Measurements from ENCODE around the gene CTBP2.

The CTBP2 gene

DNA sequence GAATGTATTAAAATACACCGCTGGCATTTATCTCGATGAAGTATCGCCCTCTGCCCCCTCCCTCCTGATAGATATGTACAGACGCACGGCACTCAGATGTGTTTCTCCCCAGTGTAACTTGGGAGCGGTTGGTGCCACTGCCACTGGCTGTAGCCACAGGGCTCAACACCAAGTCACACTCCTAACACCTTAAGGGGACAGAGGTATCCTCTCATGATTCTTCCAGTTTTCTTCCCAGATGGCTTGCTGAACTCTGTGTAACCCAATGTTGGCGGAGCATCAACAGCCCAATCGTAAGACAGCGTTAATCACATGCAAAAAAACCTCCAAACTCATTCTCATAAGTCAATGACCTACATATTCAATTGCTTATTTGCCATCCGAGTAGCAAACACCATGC, 35.5 kb downstream of the CTBP2 start:
- DNase-seq = no peak

DNA sequence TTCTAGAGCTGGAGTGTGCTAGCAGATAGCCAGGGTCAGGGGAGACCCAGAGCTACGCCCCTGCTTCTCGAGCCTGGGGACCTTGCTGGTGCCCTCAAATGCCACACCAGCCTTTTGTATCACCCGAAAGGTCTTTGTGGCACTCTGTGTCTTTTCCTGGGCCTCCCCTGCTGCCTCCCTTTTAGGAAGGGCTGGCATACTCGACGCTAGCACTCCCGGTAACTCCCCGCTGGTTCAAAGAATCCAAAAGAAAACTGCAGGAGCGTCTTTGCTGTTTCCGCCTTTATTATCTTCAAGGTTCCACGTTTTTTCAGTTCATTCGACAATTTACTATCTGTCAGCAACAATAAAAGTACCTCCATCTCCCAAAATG, 36.3 kb downstream of the CTBP2 start:
- DNase-seq = no peak

DNA sequence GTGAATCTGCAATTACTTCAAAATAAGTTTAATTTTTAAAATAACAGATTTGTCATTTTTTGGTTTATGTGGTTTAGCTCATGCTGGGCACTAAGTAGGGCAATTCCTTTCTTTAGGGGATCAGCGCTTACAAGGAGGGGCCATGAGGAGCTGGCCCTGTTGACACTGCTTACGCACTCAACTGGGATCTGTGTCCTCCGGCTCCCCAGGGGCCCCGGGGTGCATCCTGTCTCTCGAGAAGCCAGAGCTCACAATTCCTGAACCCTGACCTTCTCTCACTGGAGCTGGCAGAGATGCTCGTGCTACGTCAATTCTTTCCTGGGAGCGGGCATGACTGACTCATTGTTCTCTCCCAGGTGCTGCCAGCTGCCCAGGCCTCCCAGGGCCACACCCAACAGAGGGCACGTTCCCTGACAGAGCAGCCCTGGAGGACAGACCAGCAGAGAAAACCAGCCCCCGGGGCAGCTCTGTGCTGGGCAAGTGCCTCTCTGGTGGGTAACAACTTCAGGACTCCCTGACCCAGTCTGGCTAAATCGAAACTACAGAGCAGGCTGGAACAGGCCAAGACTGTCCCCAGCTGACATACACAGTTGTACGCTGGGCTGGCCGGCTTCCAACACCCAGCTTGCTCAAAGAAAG, 36.8 kb downstream of the CTBP2 start:
- no peak for DNase-seq

DNA sequence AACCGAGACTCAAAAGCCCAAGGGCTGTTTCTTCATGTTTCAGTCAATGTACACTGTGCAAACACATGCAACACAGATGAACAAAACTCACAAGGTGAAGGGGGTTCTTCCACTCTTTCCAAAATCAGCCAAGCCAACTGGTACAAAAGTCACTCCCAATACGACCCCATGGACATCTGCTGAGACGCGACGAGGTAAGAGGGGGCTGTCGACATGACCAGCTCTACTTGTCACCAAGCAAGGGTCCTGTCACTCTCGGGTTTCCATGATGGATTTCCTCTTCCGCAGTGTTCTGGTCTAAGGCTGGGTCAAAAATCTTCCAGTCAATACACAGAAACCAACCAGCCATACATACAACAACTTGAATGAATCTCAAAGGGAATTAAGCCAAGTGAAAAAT, 37.8 kb downstream of the CTBP2 start:
- DNase-seq = no peak

DNA sequence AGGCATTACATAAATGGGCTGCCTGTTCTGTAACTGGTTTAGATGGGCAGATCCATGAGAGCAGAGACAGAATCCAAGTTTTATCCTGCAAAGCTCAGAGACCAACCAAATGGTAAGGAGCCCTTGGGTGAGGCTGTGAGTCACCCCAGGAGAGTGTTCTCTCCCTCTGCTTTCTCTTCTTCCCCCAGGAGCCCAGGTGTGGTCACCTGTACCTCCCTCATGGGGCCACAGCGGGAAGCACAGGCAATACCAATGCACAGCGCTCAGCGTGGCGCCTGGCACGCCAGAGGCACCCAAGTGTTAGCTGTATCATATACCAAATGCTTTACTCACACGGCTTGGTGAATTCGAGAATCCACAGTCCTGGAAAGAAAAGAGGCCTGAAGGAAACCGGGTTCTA, 39.4 kb downstream of the CTBP2 start:
- no peak for DNase-seq

DNA sequence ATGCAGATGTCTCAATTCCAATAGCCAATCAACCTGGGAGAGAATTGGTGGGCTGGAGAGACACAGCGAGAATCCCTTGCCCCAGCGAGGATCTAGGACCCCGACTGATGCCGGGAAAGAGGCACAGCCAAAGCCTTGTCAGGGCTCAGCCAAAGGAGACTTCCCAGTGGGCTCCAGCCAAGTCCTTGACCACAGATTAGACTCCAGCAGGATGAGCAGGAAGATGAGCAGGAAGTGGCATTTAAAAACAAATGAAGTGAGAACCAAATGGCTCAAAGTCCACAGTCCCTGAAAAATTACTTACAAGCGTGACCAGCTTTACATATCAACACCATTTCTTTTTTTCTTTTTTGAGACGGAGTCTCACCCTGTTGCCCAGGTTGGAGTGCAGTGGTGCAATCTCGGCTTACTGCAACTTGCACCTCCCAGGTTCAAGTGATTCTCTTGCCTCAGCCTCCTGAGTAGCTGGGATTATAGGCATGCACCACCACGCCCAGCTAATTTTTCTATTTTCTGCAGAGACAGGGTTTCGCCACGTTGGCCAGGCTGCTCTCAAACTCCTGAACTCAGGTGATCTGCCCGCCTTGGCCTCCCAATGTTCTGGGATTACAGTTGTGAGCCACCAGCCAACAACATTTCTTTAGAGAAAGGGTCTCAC, 40.2 kb downstream of the CTBP2 start:
- DNase-seq = no peak

DNA sequence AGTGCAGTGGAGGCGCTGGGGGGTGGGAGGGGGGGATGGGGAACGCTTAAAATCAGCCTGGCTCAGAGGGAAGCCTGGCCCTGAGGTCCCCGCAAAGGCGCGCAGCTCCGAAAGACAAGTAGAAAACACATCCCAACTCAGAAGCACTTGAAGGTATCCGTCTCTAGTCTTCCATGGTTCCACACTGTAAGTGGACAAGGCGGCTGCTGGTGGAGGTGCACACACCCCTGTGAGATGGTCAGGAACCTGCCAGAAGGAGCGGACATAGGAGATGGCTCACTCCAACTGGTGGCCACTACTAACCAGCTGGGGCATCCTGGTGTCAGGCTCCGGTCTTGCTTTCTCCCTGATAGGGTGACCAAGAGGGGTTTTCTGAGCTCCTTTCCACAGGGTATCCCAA, 41.7 kb downstream of the CTBP2 start:
- DNase-seq = no peak

DNA sequence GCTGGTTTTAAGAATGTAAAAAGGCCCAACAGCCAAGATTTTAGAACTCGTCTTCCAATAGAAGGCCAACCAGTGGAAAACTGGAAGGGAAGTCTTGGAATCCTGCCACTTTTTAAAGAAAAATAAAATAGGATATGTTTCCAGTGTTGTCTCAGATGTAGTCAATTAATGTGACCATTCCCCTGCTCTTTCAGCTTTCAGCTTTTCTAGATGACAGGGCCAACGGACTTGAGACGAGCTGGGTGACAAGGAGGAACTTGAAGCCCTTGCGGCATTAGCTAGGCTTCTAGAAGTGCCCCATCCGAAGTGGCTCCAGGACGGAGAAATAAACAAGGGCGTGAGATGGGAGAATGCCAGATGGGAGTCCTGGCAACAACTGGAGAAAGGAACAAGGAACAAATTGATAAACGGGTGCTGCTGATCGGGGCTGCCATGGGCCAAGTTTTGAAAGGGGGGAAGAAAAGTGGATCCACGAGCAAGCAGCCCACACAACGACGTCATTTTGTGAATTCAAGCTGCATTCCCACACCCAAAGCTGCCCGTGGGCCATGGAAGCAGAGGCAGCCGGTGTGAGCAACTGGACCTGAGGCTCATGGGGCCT, 42.3 kb downstream of the CTBP2 start:
- DNase-seq = no peak

DNA sequence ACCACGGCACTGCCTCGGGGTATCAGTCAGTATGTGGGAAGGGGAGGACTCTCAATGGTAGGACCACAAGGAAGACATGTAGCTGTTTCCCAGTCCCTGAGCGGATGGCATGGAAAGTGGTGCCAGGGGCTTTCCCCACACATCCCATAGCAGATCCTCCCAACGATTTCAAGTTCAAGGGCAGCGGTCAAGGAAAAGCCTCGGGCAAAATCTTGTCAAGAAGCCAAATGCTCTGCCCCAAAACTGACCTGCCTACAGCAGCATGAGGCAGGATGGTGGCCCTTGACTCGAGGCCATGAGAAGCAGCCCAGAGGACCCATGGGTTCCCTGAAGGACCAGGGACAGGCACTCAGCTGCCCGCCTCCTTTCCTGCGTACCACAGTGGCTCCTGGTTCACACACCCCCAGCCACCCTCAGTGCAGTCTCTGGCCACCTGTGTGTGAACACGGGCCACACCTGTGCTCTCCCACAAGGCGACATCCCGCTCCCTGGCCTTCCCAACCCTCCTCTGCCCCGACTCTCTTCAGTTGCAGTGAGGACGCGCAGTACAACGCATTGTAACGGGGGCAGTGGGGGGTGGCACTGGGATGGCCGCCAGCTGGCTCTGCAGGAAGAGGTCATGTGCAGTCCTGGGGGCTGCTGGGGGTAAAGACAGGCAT, 43.6 kb downstream of the CTBP2 start:
- no peak for DNase-seq

DNA sequence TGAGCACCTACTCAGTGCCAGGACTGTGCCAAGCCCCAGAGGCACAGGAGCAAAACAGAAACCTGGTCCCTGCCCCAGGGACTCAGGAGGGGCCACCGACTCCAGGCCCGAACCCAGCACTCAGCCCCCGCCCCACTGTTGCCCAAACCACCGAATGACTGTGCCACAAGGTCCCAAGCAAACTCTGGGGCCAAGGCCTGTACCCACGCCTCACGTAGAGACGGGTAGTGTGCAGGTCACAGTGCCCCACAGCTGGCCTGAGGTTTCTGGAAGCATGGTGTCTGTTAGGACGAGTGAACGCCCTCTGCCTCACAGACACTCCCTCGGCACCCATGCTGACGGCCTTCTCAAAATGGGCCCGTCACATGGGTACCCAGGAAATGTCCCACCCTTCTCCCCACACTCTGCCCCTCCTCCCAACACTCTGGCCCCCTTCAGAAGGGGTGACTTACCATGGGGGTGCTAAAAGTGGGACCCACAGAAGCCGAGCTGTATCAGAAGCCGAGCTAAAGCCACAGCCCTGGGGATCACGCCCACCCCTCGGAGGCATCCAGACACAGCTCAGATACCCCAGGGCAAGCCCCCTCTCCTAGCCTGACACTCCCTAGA, 44.2 kb downstream of the CTBP2 start:
- no peak for DNase-seq

DNA sequence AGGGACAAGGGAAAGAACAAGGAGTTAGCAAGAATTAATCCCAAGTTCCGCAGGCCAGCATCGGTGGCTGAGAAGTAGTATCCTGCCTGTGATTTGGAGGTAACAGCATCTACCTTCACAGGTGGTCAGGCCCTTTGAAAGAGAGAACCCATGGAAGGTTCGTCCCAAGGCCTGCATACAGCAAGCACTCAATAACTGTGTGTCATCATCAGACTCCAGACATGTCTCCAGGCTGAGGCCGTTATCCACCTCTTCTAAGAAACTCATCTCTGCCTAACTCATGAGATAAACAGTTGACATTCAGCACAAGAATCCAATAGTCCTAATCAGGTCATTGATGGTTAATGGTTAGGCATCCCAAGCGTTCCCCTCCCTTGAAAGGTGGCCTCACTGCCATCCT, 45.0 kb downstream of the CTBP2 start:
- no peak for DNase-seq

DNA sequence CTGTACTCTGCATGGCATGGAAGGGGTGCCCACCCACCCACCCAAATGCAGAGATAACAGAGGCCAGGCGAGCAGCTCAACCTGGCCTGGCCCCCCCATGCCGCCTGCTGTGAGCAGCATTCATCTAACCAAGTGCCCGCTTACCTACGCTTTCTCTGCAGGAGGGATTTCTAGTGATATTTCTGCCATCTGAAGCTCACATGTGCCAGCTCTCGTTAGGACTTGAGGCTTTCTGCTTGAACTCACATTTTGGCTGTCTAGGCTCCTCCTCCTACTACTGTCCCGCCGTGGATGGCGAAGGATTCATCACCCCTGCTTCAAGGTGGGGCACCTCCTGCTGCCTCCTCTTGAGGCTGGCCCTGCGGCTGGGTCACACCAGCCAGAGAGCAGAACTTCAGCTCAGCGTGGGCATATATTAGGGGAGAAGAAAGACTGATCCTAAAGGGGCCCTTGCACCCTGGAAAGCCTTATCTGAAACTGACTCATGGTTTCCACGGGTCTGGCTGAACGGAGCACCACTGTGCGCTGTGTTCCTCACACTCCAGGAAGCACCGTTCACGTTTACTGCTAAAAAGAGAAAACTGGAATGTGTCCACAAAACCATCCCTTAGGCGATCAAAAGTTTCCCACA, 45.5 kb downstream of the CTBP2 start:
- no peak for DNase-seq

DNA sequence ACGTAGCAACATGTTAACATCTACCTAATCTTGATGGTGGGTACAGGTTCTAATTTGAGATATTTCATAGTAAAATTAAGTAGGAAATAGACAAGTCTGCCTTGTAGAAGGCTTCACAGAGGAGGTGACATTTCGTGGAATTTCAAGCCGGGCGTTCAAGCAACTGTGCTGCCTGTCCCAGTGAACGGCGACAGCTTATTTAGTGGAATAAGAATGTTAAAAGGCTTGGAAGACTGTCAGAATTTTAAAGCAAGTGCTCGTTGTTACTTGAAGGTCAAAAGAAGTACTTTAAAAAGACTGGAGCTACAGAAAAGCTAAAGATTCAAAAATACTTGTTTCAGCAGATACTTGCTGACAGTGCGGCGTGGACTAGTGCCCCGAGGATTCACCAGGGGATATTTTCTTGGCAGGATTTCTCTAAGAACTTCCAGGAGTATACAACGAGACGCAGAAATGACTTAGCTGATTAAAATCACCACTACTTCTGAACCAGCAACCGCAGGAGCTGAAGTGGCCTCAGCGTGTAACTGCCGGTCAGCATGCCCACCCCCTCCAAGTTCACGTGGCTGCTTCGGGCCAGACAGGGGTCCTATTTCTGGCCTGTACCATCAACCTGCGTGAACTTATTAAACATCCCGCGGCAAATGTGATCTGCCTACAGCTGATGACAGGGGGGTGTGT, 46.5 kb downstream of the CTBP2 start:
- no peak for DNase-seq

DNA sequence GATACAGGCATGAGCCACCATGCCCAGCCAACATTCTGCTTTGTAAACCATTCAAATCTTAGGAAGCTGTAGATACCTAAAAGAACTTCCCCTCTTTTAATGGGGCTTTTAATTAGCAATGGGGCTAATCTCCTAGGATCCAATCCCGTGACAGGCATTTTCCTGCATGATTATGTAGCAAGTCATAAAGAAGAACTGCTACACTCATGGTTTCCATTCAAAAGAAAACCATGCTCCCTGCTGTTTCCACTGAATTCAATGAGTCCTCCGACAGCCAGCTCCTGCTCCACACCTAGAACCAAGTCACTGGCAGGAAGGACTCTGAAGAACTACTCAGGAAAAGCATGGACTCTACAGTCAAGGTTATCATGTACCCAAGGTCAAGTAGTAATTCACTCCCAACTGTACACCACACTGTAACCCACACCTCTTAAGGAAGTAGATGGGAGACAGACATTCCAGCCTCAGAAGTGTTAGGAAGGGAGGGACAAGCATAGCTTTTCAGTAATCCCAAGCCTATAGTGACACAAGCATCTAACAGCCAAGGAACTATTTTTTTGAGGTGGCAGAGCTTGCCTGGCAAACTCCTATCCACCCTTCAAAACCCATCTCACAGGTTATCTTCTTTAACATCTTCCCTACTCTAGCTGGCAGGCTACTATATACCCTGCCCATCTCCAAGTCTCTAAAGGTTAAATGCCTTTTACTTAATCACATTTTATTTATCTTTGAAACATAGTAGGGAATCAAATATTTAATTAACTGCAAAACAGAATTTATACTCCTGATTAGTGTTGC, 47.5 kb downstream of the CTBP2 start:
- DNase-seq = no peak

DNA sequence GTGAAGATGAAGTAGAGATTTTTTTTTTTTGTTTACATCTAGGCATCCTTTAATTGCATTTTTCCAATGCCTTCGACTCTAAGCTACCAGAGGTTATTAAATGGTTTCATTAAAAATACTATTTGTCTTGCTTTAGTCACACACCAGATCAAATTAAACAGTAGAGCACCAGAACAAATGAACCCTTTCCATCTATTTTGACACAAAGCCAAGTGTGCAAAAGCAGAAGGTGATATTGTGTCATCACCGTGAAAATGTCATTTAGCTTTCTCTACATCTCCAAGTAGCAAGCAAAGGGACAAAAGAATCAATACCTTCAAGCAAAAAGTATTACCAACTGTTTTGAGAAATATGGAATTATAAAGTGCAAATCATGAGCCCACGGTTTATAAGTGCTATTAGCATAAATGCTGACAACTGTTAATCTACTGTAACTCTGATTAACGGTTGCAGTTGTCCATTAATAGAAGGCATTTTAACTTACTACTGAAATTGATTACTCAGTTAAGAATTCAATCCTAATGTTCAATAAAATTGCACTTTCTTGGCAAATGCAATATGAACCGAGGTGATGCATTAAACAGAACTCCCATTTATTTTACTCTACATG, 49.1 kb downstream of the CTBP2 start:
- DNase-seq = no peak

DNA sequence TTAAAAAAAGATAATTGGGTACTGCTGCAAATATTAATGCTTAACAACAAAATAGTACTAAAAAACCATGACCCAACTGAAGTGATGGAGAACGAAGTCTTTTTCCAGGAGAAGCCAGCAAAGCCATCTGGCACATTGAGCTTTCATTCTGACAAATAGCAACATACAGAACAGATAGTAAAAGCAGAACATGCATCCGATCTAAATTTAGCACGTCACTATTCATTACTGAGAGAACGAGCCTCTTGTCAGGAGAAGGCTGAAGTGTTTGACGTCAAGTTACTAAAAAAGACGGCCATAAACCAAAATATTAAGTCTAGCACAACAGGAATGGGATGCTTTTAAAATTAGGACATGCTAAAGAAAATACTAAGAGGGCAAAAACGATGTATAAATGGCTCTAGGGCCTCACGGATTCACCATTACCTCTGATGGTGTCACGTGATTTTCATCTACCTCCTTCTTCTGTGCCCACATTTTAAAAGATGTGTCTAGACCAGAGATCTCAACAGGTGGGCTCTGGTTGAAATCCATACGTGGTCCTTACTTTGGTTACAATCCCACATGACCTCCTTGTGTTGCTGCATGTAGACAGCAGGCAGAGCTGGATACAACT, 52.3 kb downstream of the CTBP2 start:
- no peak for DNase-seq

DNA sequence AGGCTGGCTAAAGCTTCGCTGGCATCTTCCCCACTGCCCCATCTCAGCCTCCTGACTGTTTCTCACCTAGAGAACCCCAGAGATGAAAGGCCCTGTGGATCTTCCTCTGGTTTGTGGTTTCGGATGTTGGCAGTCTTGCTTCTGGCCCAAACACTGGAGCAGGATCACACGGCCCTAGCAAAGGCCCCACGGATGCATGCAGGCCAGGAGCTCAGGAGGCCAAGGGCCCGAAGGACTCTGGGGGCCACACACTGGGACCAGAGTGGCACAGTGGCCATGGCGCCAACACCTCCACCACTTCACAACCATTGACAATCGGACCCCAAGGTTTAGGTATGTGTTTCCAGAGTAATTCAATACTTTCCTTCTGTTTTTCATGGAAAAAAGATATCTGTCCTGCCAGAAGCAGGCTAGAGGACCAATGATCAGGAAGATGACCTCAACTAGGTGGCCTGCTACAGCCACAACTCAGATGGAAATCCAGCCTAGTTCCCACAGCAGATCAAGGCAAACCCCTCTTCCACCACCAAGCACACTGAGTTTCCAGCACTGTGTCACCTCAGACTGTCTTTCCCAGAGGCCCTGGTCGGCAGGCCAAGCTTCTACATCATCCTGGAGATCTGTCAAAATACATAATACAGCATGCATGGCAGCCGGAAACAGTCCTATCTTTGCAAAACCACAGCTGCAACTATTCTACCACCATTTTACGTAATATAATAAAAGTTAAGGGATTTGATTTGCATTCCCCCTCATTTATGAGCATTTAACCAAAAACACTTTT, 53.0 kb downstream of the CTBP2 start:
- DNase-seq = no peak

DNA sequence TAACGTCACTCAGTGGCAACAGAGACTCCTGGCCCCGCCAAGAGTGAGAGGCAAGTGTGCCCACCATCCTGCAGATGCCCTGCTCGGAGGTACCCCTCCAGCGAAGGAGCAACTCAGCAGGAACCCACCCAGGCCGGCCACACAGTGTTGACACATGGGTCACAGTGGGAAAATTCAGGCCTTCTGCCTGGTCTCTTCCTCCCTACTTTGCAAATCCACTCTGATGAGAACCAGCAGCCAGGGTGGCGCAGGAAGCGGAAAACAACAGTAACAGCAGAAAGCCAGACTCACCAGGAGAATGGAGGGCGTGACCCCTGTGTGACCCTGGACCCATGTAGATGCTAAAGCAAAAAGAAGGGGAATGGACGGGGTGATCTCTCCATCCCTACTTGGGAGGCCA, 53.8 kb downstream of the CTBP2 start:
- no peak for DNase-seq

DNA sequence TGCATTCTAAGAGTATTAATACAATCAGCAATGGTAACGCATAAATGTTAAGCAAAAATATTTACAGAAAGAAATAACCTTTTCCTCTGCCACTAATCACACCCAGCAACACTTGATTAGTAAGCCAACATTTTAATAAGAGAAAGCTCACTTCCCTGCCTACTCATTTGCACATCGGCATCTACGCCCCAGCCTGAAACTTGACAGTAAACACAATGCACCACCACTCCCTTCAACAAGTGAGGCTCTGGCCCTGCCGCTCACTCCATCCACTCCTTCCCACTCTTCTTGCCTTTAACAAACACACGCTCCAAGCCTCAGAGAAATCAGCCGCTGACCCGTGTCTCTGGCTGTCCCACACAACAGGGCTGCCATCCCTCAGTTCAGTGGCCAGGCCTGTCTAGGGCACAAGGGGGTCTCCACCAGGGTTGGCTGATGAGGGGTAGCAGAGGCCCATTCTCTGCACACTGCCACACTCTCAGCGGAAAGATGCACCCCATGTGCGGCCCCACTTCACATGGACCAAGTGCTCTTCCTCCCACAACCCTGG, 54.6 kb downstream of the CTBP2 start:
- no peak for DNase-seq

DNA sequence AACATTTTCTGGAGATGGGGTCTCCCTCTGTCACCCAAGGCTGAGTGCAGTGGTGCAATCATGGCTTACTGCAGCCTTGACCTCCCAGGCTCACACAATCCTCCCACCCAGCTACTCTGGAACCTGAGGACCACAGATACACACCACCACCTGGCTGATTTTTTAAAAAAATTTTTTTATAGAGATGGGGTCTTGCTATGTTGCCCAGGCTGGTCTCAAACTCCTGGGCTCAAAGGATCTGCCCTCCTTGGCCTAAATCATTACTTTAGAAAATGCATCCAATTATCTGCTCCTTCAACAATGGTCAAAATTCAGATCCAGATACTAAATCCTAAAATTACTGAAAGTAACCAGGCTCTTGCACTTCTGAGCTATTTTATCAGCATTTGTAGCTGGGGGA, 55.2 kb downstream of the CTBP2 start:
- DNase-seq = no peak
